ENCODE results near the gene KRTAP12-1. TPM values are rescaled to one million over a fixed set of nuclear protein-coding genes. Genes with fewer than 3 reads are reported as not detected.

Gene KRTAP12-1
- polyA plus RNA-seq, 1 donor, result not detected

DNA sequence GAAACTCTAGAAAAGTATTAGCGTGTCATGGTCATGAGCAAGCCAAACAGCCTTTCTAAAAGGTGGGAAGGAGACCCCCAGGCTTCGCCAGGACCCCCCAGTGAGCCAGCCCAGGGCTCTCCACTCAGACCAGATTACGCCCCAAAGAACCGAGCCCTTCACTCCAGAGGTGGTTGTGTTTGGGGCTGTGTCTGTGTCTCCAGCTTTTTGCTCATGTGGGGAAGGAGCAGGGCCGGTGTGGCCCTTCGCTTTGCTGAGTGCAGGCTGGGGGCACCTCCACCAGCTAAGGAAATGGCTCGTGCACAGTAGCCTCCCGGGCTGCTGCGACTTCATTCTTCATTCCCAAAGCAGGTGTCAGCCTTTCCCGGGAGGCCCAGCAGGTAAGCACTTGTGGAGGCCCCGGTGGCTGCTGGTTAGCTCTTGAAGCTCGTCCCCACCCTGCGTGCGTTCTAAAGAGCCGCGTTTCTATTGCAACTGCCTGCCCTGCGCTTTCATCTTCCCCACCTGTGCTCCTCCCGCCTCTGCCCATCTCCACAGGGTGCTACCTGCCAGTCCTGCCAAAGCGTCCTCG, 28.9 kb upstream of the KRTAP12-1 start:
- no peak for DNase-seq

DNA sequence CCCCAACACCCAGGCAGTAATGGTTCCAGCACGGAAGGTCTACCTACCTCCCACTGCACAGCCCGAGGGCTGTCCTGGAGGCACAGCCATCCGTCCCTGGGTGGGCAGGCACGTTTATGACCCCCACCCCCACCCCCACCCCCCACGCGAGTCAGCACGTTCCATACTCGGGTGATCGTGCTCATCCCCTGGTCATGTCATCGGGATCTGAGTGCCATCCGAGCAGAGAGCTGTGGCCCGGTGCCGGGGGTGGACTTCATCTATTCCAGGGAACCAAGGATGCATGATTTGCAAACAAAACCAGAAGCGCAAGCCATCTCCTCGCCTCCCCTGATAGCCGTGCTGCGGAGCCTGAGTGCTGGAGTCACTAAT, 28.3 kb upstream of the KRTAP12-1 start:
- no peak for DNase-seq

DNA sequence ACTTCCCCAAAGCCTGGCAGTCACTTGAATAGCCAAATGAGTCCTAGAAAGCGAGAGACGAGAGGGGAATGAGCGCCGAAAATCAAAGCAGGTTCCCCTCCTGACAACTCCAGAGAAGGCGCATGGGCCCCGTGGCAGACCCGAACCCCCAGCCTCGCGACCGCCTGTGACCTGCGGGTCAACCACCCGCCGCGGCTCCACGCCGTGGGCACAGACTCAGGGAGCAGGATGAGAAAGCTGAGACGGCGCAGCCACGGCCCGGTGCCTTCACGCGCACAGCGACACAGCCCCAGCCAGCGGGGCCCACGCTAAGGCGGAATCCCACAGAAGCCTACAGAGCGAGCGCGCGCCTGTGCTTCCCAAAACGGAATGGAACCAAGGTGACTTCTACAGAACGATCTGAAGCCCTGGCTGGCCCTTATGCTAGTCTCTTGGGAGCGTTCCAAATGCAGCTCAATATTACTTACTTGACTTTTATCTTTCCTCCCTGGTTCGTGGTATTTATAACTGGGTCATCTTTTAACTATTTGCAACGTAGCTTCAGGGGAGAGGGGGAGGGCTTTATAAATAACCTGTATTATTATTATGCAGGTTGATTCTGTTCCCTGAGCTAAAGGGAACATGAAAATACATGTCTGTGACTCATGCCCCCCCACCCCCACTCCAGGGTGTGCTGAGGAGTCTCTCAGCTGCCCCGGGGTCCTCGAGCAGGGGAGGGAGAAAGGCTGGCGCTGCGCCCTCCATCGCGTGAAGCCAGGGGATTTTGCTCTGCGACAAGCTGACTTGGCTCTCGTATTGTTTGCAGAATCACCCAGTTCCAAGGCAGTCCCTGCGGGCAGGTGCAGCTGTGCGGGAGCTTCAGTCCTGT, 27.7 kb upstream of the KRTAP12-1 start:
- no peak for DNase-seq

DNA sequence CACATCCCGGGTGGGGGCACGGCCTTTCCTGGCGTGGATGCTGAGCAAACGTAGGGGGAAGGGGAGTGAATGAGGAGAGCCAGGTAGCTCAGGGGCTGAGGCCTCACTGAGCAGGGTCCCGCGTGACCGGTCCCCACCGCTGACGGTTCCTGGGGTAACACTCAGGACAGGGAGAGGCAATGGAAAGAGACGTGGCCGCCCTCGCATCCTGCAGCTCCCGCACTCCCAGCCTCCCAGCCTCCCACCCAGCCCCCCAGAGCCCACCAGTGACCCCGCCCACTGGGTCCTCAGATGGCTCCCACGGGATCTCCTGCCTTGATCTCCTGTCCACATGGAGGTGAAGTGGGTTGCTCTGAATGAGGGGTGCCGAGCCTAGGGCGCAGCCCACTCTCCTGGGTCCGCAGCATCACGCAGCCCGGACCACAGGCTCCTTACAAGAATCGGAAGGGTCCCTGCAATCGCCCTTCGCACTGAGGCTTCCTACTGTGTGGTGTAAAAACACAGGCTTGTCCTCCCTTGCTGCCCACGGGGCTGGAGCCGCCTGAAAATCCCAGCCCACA, 27.0 kb upstream of the KRTAP12-1 start:
- no peak for DNase-seq

DNA sequence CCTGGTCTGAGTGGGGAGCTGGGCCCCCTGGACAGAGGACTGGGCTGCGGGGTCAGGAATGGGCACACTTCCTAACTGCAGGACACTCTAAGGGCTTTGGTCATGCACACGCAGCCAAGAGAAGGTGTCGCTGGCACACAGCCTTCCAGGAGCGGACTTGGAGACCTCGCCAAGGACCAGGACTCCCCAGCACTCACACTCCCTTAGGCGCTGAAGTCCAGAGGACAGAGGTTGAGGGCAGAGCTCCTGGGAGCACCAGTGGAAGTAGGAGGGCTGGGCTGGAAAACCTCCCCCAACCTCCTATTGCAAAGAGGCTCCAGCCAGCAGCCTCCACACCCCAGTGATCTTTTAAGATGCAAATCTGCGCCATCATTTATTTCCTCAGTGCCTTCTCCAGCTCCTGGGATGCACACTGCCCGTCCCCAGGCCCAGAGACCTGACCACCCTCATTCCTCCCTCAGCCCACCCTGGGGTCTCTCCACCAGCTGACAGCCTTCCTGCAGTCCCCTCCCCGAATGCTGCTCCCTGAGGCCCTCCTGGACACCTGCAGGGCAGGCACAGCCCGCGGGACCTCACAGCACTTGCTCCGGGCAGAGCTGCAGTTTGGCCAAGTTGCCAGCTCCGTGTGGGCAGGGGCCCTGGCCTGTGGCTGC, 26.4 kb upstream of the KRTAP12-1 start:
- DNase-seq, result no peak

DNA sequence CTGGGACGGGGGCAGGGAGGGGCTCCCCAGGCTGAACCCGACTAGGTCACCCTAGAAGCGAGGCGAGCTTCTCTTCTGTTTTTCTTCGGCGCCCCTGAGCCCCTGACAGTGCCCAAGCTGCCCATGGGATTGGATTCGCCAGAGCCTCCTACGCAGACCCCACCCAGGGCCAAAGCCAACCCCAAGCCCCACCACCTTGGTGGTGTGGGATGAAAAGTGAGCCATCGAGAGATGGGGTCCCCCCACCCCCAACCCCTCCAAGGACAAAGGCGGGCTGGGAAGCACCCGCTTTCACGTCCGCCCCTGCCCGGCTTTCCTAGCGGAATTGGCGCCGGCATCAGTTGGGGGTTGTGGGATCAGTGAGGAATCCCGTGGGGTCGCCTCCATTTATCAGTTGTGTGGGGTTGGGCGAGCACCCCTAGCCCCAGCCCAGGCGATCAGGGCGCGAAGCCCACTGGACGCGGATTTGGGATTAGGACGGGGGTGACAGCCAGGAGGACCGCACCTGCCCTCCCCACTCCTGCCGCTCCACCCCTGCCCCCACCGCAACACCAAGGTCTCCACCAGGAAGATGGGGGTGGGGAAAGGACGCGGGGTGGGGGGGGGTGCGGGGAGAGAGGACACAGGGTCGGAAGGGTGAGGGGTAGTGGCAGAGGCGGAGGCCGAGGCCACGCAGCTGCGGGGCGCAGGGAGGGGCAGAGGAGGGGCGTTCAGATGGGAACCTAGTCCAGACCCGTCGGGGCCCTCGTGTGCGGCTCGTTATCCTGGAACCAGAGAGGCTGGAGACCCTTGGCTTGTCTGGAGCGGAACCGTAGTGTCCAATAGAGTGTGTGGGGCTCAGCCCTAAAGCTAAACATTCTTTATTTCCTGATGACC, 25.0 kb upstream of the KRTAP12-1 start:
- no peak for DNase-seq

DNA sequence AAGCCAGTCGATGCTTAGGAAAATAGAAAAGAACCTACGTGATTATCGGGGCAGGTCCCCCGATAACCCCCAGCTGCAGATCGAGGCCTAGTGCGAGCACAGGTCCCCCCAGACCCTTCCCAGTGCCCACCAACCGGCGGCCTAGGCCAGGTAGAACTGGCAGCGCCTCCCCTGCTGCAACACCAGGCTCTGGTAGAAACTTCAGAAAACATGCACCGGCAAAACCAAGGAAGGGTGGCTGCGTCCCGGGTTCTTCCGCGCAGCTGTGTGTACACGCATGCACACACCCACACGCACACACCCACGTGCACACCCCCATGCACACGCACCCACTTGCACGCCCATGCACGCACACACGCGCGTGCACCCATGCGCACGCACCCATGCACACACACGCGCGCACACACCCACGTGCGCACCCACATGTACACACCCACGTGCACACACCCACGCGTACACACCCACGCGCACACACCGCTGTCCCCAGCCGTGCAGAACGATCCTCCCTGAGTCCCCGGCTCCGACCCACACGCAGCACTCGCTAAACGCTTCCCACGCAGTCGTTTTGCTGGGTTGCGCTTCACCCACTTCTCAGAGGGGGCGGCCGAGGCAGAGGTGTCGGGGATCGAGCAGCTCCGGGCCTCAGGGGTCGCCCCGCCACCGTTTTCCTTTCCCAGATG, 24.2 kb upstream of the KRTAP12-1 start:
- DNase-seq, result no peak

DNA sequence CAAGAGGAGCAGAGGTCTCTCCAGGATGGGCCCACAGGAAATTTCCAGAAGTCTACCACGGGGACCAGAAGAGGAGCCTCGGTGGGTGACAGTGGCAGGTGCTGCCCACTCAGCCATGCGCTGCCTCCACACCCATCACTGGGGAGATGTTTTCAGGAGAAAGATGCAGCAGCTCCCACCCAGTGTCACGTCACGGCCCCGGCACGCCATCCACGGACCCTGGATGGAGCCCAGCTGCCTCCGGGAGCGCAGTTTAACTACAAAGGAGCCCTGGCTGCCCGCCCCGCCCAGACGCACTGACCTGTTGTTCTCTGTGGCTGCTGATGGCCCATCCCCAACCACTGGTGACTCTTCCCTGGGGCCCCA, 22.7 kb upstream of the KRTAP12-1 start:
- DNase-seq, result no peak

DNA sequence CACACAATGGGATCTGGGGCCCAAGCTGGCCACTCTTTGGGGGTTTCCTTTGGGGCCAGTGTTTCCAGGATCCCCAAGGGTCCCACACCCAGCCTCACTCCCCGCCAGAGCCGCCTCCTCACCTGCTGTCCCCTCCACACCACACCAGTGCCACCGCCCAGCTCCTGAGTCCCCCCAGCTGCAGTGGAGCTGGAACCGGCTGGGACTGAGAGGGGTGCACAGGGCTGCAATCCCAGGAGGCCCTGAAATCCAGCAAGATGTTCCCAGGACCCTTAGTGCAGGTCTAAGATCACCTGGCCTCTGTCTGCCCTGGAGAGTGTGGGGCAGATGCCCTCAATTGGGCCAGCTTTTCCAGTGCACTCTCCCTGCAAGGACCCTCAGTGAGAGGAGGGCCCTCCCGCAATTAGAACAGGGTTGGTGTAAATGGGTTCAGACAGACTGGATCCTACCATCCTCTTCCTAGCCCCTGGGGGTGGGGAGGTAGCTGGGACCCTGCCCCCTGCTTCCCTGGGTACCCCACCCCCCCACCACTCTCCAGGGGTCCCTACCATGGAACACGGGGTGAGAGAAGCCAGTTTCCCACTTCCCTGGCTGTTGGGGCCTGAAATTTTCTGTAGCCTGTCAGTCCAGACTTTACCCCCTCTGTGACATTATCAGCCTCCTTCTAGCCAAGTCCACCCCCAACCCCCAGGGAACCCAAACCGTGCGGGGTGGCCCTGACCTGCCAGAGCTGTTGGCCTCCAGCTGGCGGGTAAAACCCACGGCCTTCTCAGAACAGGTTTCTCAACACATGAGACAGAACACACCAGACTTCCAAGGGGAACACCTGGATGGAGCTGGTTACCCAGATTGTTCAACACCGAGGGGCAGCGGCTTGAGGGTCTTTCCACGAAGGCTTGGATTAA, 22.0 kb upstream of the KRTAP12-1 start:
- no peak for DNase-seq

DNA sequence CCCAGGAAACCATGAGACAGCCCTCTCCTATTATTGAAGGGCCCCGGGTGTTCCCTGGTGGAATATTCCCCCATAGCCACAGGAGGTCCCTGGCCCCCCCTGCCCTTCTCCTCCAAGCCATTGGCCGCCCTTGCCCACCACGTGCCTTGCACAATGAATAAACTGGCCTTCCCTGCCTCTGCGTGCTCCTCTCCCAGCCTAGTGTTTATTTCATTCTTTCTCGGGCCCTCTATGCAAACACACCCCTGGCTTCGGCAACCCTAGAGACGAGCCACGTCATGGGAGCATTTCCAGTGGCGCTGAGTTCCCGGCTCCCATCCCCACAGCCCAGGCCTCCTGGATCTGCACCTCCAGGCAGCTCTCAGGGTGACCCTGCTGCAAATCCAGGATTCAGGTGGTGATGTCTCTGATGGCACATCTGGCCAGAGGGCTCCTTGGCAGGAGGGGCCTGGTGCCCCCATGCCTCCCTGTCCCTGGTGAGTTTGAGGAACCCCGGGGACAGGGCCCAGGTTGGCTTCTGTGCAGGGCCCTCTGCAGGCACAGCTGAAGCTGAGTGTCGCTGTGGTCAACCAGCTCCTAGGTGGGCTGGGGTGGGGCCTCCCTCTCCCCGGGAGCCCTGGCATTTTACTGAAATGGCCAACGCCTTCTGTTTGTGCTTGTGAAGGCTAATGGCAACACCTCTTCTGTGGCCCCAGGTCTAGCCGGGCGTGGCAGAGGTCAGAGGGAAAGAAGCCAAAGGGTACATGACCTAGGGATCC, 21.2 kb upstream of the KRTAP12-1 start:
- DNase-seq, result no peak

DNA sequence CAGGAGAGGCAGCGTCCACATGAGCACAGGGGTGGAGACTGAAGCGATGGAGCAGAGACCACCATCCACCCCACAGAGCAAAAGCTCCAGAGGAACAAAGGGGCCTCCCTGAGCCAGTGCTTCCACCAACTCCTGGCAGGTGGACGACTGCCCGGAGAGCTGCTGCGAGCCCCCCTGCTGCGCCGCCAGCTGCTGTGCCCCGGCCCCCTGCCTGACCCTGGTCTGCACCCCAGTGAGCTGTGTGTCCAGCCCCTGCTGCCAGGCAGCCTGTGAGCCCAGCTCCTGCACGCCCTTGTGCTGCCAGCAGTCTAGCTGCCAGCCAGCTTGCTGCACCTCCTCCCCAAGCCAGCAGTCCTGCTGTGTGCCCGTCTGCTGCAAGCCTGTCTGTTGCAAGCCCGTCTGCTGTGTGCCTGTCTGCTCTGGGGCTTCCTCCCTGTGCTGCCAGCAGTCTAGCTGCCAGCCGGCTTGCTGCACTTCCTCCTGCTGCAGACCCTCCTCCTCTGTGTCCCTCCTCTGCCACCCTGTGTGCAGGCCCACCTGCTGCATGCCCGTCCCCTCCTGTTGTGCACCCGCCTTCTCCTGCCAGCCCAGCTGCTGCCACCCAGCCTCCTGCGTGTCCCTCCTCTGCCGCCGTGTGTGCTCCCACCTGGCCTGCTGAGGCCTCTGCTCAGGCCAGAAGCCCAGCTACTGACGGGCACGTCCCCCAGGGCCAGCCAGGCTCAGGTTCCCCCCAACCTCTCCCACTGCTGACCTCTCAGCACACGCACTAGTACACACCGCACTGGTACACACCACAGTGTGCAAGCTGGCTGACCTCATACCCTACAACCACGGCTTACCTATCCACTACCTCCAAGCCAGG, 20.4 kb upstream of the KRTAP12-1 start:
- no peak for DNase-seq

DNA sequence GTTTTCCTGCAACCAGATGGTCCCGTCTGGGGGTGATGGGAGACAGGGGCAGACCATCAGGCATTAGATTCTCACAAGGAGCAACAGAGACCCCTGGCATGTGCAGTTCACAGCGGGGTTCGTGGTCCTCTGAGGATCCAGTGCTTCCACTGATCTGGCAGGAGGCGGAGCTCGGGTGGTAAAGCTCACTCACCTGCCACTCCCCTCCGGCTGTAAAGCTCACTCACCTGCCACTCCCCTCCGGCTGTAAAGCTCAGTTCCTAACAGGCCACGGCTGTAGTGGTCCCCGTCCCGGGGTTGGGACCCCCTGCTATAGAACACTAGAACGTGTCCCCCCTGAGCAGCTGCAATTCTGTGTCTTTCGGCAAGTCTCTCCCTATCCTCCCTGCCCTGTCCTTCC, 19.6 kb upstream of the KRTAP12-1 start:
- no peak for DNase-seq

DNA sequence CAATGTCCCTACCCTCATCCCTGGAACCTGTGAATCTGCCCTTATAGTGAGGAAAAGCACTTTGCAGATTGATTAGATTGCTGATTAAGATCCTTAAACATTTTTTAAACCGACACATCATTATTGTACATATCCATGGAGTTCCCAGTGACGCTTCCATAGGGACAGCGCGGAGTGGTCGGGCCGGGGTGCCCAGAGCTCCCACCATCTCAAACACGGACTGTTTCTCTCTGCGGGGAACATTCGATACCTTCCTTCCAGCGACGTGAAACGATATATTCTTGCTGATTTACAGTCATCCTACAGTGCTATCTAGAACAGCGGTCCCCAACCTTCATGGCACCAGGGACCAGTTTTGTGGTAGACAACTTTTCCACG, 19.0 kb upstream of the KRTAP12-1 start:
- DNase-seq, result no peak

DNA sequence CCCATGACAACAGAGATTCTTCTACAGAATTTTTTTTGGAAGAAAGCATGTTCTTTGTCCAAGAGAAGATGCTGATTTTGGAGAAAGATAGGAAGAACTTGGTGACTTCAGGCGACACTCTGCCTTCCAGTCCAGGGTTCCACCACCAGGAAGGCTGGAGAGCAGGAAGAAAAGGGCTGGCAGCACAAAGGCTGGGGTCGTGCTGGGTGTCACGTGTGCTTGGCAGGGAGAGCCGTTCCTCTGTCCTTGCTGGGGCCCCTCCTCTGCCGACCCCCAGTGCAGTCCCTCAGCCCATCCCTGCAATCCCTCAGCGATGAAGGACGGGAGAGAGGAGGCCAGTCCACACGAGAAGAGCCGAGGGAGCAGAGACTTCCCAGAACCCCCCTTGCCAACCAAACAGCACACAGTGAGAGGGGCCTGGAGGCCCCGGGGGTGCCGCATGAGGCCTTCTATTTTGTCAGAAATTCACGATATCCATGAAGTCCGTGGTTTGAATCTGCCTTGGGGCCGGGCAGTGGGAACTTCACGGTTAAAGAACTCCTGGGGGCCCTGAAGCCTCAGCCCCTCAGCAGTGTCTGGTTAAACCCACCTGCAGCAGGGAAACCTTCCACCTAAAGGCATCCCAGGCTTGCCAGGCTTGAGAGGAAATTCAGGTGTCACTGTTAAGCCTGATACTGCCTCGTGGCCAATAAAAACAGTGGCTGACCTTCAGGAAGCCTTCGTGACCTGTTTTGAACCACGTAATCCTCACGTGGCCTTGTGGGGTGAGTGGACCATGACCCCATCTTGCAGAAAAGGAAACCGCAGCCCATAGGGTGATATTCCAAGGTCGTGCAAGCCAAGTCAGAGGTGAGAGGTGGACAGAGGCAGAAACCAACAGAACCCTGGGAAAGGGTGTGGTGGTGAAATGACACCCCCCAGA, 18.4 kb upstream of the KRTAP12-1 start:
- no peak for DNase-seq

DNA sequence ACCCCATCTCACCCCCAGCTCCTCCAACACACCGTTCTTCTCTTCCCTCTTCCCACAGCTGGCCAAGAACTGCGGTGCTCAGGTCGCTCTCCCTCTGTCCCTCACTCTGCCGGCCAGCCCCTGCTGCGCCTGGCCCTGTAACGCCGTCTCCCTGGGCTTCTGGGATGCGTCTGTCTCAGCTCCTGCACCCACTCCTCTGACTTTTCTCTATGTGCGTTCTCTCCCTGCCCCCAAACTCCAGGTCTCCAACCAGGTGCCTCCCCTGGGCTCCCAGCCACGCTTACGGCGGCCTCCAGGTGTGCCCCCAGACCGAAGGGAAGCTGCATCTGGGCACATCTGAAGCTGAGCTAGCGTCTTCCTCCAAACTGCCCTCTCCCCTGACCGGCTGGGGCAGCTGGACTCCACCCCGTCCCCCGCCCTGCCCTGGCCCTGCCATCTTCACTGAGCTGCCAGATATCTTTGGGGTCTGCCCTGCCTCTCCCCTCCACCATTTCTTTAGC, 17.6 kb upstream of the KRTAP12-1 start:
- DNase-seq, result no peak

DNA sequence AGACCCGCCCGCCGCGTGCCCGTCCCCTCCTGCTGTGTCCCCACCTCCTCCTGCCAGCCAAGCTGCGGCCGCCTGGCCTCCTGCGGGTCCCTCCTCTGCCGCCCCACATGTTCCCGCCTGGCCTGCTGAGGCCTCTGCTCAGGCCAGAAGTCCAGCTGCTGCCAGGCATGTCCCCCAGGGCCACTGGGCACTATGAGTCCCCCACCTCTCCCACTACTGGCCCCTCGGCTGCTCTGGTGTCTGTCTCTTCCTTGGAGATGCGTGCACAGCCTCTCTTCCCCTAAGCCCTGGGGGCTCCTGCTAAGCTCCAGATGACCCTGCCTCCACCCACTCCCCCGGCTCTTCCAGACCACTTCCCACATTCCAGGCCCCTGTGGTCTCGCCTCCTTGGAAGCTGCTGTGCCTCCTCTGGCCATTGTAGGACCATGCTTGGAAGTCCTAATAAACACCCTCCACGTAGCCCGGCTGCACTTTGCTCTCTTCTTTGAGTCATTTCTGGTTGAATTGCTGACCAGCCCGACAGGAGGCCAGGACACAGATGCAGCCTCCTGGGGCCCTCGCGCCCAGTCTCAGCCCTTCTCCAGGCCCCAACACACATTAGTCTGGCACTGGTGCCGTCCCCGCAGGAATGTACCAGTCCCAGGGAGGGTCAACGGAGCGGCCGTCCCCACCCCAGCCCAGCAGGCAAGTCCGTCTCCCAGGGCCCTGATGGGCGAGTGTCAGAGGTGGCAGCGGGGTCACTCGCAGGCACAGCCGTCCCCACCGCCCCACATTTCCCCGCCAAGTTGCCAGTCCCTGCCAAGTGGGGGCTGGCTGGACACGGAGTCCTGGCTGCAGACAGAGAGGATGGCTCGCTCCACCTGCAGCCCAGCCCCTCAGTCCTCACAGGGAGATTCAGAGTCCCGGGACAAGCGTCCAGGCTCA, 16.1 kb upstream of the KRTAP12-1 start:
- DNase-seq, result no peak
